CD14-positive monocyte (primary cell): ENCODE measurements around the gene TBP. TPM values are rescaled to one million over a fixed set of nuclear protein-coding genes. Genes with fewer than 3 reads are reported as not detected.

Experiments
- DNase-seq, 3 donors: peaks; one replicate each; pipeline ENCODE4 v3.0.0-alpha.2; 2011 to 2022
- H2AFZ ChIP-seq: 2 replicates; pipeline ENCODE4 v1.6.0; 2012; ENCODE audit warnings: mild to moderate bottlenecking, low read depth, low read length, inconsistent platforms; ENCODE audit not compliant: insufficient read depth, poor library complexity, severe bottlenecking
- H3K27ac ChIP-seq, 2 donors: 1 replicate in 1 of 2; 2 replicates in 1 of 2; pipeline ENCODE4 v1.5.1; 2012 to 2013; ENCODE audit warnings: low read length in 2 of 2, control low read depth in 1 of 2, inconsistent platforms in 1 of 2, low read depth in 1 of 2, mild to moderate bottlenecking in 1 of 2
- H3K27me3 ChIP-seq, 2 donors: one replicate each; pipeline versions ENCODE4 v1.6.0 to v1.6.1; 2011 to 2013; ENCODE audit warnings: low read length in 2 of 2; ENCODE audit not compliant: control insufficient read depth in 2 of 2, insufficient read depth in 2 of 2
- H3K36me3 ChIP-seq, 2 donors: replicated peaks in 1 of 2; 1 replicate in 1 of 2; 2 replicates in 1 of 2; pipeline versions ENCODE4 v1.5.1 to v1.6.1; 2012 to 2013; ENCODE audit warnings: low read length in 2 of 2, control low read depth in 1 of 2, inconsistent platforms in 1 of 2, mild to moderate bottlenecking in 1 of 2; ENCODE audit not compliant: insufficient read depth in 2 of 2, control insufficient read depth in 1 of 2
- H3K4me1 ChIP-seq, 2 donors: 1 replicate in 1 of 2; 2 replicates in 1 of 2; pipeline versions ENCODE4 v1.5.1 to v1.6.1; 2012 to 2013; ENCODE audit warnings: low read length in 2 of 2, control low read depth in 1 of 2, inconsistent platforms in 1 of 2, mild to moderate bottlenecking in 1 of 2, moderate library complexity in 1 of 2; ENCODE audit not compliant: insufficient read depth in 2 of 2, control insufficient read depth in 1 of 2
- H3K4me2 ChIP-seq: replicated peaks from 2 replicates; pipeline ENCODE3; 2012; ENCODE audit warnings: low read length, moderate library complexity, mild to moderate bottlenecking; ENCODE audit not compliant: poor library complexity, severe bottlenecking; ENCODE audit errors: extremely low read depth
- H3K4me3 ChIP-seq, 3 experiments: fragments of 200-600 bp in 1 of 3; sonication (generic) in 1 of 3; replicated peaks in 1 of 3; 1 replicate in 2 of 3; 2 replicates in 1 of 3; pipeline ENCODE4 v1.5.1; 2011 to 2013; ENCODE audit warnings: low read length in 3 of 3, mild to moderate bottlenecking in 3 of 3, control low read depth in 2 of 3, low read depth in 2 of 3, inconsistent platforms in 1 of 3, moderate library complexity in 1 of 3
- H3K79me2 ChIP-seq: 2 replicates; pipeline ENCODE4 v1.6.0; 2012; ENCODE audit warnings: mild to moderate bottlenecking, control low read depth, inconsistent platforms, low read length, moderate library complexity; ENCODE audit not compliant: insufficient read depth
- H3K9ac ChIP-seq: 2 replicates; pipeline ENCODE4 v1.6.0; 2017; ENCODE audit warnings: low read length, mild to moderate bottlenecking; ENCODE audit not compliant: insufficient read depth, poor library complexity, severe bottlenecking
- H3K9me3 ChIP-seq, 2 donors: replicated peaks in 1 of 2; 1 replicate in 1 of 2; 2 replicates in 1 of 2; pipeline versions ENCODE4 v1.5.1 to v1.6.1; 2012 to 2013; ENCODE audit warnings: low read length in 2 of 2, control low read depth in 1 of 2; ENCODE audit not compliant: control insufficient read depth in 1 of 2, insufficient read depth in 1 of 2
- H4K20me1 ChIP-seq: 2 replicates; pipeline ENCODE4 v1.6.0; 2012; ENCODE audit warnings: mild to moderate bottlenecking, low read length, control low read depth, moderate library complexity; ENCODE audit not compliant: insufficient read depth
- H3K27ac Mint-ChIP-seq, 7 donors: one replicate each; pipeline ENCODE4 v1.8.0; 2020; ENCODE audit warnings: mild to moderate bottlenecking in 7 of 7, mixed read lengths in 7 of 7, moderate library complexity in 6 of 7, inconsistent platforms in 2 of 7
- H3K27me3 Mint-ChIP-seq, 3 donors: one replicate each; pipeline ENCODE4 v1.8.0; 2021 to 2022; ENCODE audit warnings: low read depth in 3 of 3, mild to moderate bottlenecking in 3 of 3, mixed read lengths in 3 of 3, moderate library complexity in 3 of 3, inconsistent platforms in 1 of 3
- H3K36me3 Mint-ChIP-seq, 2 donors: one replicate each; pipeline ENCODE4 v1.8.0; 2020; ENCODE audit warnings: mixed read lengths in 2 of 2, inconsistent platforms in 1 of 2, mild to moderate bottlenecking in 1 of 2
- H3K4me1 Mint-ChIP-seq: one replicate; pipeline ENCODE4 v1.8.0; 2020; ENCODE audit warnings: mild to moderate bottlenecking, mixed read lengths
- H3K4me3 Mint-ChIP-seq, 2 donors: one replicate each; pipeline ENCODE4 v1.8.0; 2020; ENCODE audit warnings: mild to moderate bottlenecking in 2 of 2, mixed read lengths in 2 of 2, moderate library complexity in 1 of 2
- H3K9me3 Mint-ChIP-seq, 7 donors: one replicate each; pipeline ENCODE4 v1.8.0; 2020 to 2022; ENCODE audit warnings: mixed read lengths in 7 of 7, mild to moderate bottlenecking in 6 of 7, moderate library complexity in 6 of 7, inconsistent platforms in 2 of 7
- WGBS: methylation state at CpG from one replicate; pipeline ENCODE4 v1.1.5; 2013; ENCODE audit warnings: missing lambda C conversion rate; ENCODE audit not compliant: insufficient coverage; 5-methylcytosine and 5-hydroxymethylcytosine counted together
- intact Hi-C, 2 donors: fragments of 100-400 bp; cut with micrococcal nuclease; formaldehyde crosslinking; loops; one replicate each; pipeline versions ENCODE4 v1.15.0 to v1.15.1; 2023
- polyA plus RNA-seq, 3 donors: library from polyadenylated mRNA; depleted of rRNA in 1 of 3; unstranded in 2 of 3; stranded (reverse) in 1 of 3; fragments of 300-500 nt in 2 of 3; fragments of >200 nt in 1 of 3; fragmentation: Illumina TruSeq in 2 of 3; gene quantifications; 1 replicate in 2 of 3; 2 replicates in 1 of 3; pipeline ENCODE4 v1.2.3, GENCODE V29; 2012 to 2021
- TF ChIP-seq, protein P1 (sequence below): fragments of 200-600 bp; IDR thresholded peaks from one replicate; pipeline ENCODE4 v1.8.0; 2022; ENCODE audit warnings: antibody characterized with exemption, mild to moderate bottlenecking

Gene TBP
- polyA plus RNA-seq, 3 donors, result 7.3 to 14.5 (median 14.4) TPM

DNA sequence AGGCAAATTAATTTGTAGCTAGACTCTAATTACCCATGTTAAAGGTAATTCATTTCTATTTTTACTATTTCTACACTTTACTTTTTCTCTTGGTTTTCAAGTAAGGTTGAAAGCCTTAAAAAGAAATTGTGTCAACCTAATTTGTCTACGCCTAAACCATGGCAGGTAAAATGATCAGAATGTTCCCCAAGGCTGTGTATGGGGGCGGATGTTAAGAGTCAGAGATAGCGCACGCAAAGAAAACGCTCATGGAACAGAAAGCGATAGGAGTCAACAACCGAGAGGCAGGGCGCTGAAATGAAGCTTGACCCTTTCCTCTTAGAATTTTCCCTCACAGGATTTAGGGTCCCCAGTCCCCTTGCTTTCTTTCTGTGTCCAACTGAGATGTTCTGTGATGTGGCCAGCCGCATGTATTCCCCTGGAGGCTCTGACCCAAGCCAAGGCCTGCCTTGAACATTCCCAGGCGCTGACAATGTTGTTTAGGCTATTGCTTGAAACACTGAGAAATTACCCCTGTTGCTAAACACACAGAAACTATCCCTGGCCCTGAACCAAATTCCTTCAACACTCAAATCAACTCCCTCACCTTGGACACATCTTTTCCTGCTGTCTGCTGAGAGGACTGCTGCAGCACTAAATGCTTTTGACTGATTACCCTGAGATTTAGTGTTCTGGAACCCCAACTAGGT is 12.0 kb upstream of the TBP start:
- no peak for DNase-seq
- H3K9me3 Mint-ChIP-seq, result no peaks in the 10 kb centered on the region
- Histone ChIP-seq H3K4me2 (no peak overlapping the region), H3K4me3 (no peak overlapping the region), H4K20me1 (peaks cover 86% of the 10 kb centered on the region), H3K36me3 (peaks cover 94 to 100% of the 10 kb centered on the region in 2 donors), H2AFZ (no peak overlapping the region), H3K27ac (no peak overlapping the region), H3K9ac (no peak overlapping the region), H3K9me3 (no peaks in the 10 kb centered on the region), H3K27me3 (no peaks in the 10 kb centered on the region), H3K4me1 (no peaks in the 10 kb centered on the region), H3K79me2 (peaks cover 24% of the 10 kb centered on the region)
- H3K27ac Mint-ChIP-seq, result peak overlapping the region in 1 of 7 donors; percentile 48
- TF ChIP-seq, protein P1, sequence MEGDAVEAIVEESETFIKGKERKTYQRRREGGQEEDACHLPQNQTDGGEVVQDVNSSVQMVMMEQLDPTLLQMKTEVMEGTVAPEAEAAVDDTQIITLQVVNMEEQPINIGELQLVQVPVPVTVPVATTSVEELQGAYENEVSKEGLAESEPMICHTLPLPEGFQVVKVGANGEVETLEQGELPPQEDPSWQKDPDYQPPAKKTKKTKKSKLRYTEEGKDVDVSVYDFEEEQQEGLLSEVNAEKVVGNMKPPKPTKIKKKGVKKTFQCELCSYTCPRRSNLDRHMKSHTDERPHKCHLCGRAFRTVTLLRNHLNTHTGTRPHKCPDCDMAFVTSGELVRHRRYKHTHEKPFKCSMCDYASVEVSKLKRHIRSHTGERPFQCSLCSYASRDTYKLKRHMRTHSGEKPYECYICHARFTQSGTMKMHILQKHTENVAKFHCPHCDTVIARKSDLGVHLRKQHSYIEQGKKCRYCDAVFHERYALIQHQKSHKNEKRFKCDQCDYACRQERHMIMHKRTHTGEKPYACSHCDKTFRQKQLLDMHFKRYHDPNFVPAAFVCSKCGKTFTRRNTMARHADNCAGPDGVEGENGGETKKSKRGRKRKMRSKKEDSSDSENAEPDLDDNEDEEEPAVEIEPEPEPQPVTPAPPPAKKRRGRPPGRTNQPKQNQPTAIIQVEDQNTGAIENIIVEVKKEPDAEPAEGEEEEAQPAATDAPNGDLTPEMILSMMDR, result no peak
- no peak overlapping the region for H3K4me3 Mint-ChIP-seq
- WGBS, result 97% methylated on average over 6 of the region's 10 CpGs
- H3K27me3 Mint-ChIP-seq, result no peaks in the 10 kb centered on the region
- intact Hi-C loops, result no loop called here
- peaks cover 6% of the 10 kb centered on the region for H3K4me1 Mint-ChIP-seq
- H3K36me3 Mint-ChIP-seq, result peaks cover 87 to 96% of the 10 kb centered on the region in 2 donors

DNA sequence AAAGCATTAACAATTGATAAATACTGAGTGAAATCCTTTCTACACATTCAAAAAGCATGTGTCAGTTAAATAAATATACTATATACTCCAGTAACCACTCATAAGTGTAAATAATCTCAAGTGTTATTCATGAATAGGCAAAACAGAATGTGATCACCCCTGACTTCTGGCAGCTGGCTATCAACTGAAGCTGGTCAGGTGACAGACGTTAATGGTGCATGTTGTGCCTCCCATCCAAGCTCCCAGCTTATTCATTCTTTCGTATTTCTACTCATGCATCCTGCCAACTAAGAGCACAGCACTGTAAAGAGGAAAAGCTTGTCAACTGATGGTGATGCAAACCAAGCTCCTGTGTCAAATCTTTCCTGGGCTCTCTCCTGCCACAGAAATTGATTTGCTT is 8.8 kb upstream of the TBP start:
- peaks cover 2% of the 10 kb centered on the region for H3K4me1 Mint-ChIP-seq
- no peak overlapping the region for H2AFZ ChIP-seq
- intact Hi-C loops, result no loop called here
- no peak for DNase-seq
- H3K4me3 ChIP-seq, result no peak overlapping the region
- no peak overlapping the region for H3K4me3 Mint-ChIP-seq
- H3K9me3 Mint-ChIP-seq, result no peaks in the 10 kb centered on the region
- peaks cover 85% of the 10 kb centered on the region for H4K20me1 ChIP-seq
- H3K4me2 ChIP-seq, result no peak overlapping the region
- H3K27me3 Mint-ChIP-seq, result no peaks in the 10 kb centered on the region
- no peak overlapping the region for H3K9ac ChIP-seq
- H3K27ac ChIP-seq, result no peak overlapping the region
- H3K79me2 ChIP-seq, result peaks cover 53% of the 10 kb centered on the region
- no peaks in the 10 kb centered on the region for H3K9me3 ChIP-seq
- peak overlapping the region in 1 of 7 donors; percentile 26 for H3K27ac Mint-ChIP-seq
- TF ChIP-seq, protein P1, result no peak
- H3K27me3 ChIP-seq, result no peaks in the 10 kb centered on the region
- H3K4me1 ChIP-seq, result no peaks in the 10 kb centered on the region
- peaks cover 90 to 100% of the 10 kb centered on the region in 2 donors for H3K36me3 ChIP-seq
- no CpG with 5 or more reads among the region's 2 CpGs for WGBS
- H3K36me3 Mint-ChIP-seq, result peaks cover 80 to 87% of the 10 kb centered on the region in 2 donors
